Measurements from ENCODE around the gene NFKBIE.
"Not testable (repeated sequence)": the region's sequence is repeated elsewhere in the genome, so short reads cannot be mapped to it uniquely, and the experiment has no call there.

The NFKBIE gene

DNA sequence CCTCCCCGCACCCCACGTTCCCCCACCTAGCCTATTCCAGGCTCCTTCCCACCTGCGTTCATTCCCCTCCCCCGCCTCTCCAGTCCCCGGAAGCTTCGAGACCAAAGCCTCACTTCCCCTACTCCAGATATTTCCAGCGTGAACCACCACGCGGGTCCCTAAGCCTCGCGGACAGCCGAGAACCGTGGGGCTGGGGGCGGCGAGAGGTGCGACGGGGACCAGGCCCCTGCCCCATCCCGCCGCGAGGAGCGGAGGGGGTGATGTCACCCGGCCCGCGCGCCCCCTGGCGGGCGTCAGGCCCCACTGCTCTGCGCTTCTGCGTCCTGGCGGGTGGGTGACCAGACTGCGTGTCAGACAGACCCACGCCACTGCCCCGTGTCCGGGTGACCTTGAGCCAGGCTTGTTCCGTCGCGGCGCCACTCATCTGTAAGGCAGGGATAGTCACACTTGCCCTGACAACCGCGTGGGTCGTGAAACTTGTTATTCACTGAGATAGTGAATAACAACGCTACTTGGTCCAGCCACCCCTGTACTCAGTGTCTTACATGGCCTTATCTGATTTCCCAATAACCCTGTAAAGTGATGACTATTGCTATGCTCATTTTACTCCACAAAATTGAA is 27.4 kb downstream of the NFKBIE start:
- H3K27ac ChIP-seq (ENCODE audit: low read depth, low read length) = peak overlapping the region; percentile 75
- no peaks in the 10 kb centered on the region for H3K79me2 ChIP-seq (ENCODE audit: control insufficient read depth, insufficient read depth, low read length, unreplicated experiment)
- no peaks in the 10 kb centered on the region for H3K36me3 ChIP-seq (ENCODE audit: insufficient read depth, low read length)
- no peaks in the 10 kb centered on the region for H3K27me3 ChIP-seq (ENCODE audit: insufficient read depth, low read length)
- H2AFZ ChIP-seq (ENCODE audit: low read length, unreplicated experiment) = peak overlapping the region; percentile 73
- H3K4me1 ChIP-seq (ENCODE audit: control insufficient read depth, insufficient read depth, low read length, unreplicated experiment) = peaks cover 38% of the 10 kb centered on the region
- H3K4me3 ChIP-seq (ENCODE audit: low read depth, low read length) = peak overlapping the region; percentile 73

GRCh38 chr6:44237021-44237812 is 28.1 kb downstream of the NFKBIE start:
- Histone ChIP-seq H3K27me3 (ENCODE audit: insufficient read depth, low read length) (no peaks in the 10 kb centered on the region), H2AFZ (ENCODE audit: low read length, unreplicated experiment) (peak overlapping the region; percentile 73), H3K36me3 (ENCODE audit: insufficient read depth, low read length) (no peaks in the 10 kb centered on the region), H3K27ac (ENCODE audit: low read depth, low read length) (peak overlapping the region; percentile 75), H3K4me1 (ENCODE audit: control insufficient read depth, insufficient read depth, low read length, unreplicated experiment) (peaks cover 40% of the 10 kb centered on the region), H3K79me2 (ENCODE audit: control insufficient read depth, insufficient read depth, low read length, unreplicated experiment) (no peaks in the 10 kb centered on the region), H3K4me3 (ENCODE audit: low read depth, low read length) (peak overlapping the region; percentile 73)

DNA sequence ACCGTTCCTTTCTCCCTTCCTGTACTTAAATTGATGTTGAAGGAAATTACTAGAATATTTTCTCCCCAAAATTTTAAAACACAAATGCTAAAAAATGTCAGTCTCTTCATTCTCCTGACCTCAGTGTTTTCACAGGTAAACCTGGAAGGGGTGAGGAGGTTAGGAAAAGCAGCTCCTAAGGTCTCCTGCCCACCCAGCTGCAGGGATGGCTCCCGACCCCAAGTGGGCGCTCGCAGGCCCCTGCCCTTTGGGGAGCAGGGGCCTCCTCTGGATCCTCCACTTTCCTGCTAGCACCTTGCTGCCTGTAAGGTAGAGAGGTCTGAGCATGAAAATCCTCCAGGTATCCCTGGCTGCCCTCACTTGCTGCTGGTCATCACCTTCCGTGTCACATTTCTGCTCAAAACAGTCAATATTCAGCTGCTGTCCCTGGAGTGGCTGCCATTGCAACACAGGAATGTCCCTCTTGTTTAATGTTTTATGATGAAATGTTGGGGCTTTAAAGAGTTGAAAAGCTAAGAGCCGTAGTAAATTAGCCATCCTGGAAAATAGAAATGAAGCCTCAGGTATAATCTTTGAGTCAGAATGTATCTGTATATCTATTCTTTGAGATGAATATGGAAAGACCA is 29.3 kb downstream of the NFKBIE start:
- Histone ChIP-seq H3K27me3 (ENCODE audit: insufficient read depth, low read length) (no peaks in the 10 kb centered on the region), H3K79me2 (ENCODE audit: control insufficient read depth, insufficient read depth, low read length, unreplicated experiment) (no peaks in the 10 kb centered on the region), H3K4me1 (ENCODE audit: control insufficient read depth, insufficient read depth, low read length, unreplicated experiment) (peaks cover 40% of the 10 kb centered on the region), H2AFZ (ENCODE audit: low read length, unreplicated experiment) (no peak overlapping the region), H3K4me3 (ENCODE audit: low read depth, low read length) (no peak overlapping the region), H3K36me3 (ENCODE audit: insufficient read depth, low read length) (no peaks in the 10 kb centered on the region), H3K27ac (ENCODE audit: low read depth, low read length) (no peak overlapping the region)

DNA sequence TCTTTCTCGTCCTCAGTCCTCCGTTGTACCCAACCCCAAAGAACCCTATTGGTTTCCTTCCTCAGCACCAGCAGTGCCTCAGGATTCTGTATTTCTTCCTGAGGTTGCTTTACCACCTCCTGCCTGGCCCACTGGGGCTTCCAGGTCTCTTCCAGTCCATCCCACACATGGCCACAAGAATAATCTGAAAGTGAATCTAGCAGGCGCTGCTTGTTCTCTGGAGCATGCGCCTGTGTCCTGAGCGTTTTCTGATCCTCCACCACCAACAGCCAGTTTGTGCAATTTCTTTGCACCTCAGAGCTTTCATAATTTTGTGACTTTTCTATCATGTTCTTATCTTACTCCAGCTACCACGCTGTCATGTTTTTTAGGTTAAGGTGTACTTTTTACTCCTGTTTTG is 30.1 kb downstream of the NFKBIE start:
- H3K27me3 ChIP-seq (ENCODE audit: insufficient read depth, low read length) = no peaks in the 10 kb centered on the region
- H3K79me2 ChIP-seq (ENCODE audit: control insufficient read depth, insufficient read depth, low read length, unreplicated experiment) = no peaks in the 10 kb centered on the region
- H2AFZ ChIP-seq (ENCODE audit: low read length, unreplicated experiment) = peak overlapping the region; percentile 18
- no peak overlapping the region for H3K4me3 ChIP-seq (ENCODE audit: low read depth, low read length)
- H3K27ac ChIP-seq (ENCODE audit: low read depth, low read length) = peak overlapping the region; percentile 41; the same call in 1 of the 2 replicates
- no peaks in the 10 kb centered on the region for H3K36me3 ChIP-seq (ENCODE audit: insufficient read depth, low read length)
- H3K4me1 ChIP-seq (ENCODE audit: control insufficient read depth, insufficient read depth, low read length, unreplicated experiment) = peaks cover 40% of the 10 kb centered on the region

GRCh38 chr6:44234101-44235025 is 31.0 kb downstream of the NFKBIE start:
- Histone ChIP-seq H3K36me3 (ENCODE audit: insufficient read depth, low read length) (no peaks in the 10 kb centered on the region), H3K27ac (ENCODE audit: low read depth, low read length) (peak overlapping the region; percentile 41), H3K79me2 (ENCODE audit: control insufficient read depth, insufficient read depth, low read length, unreplicated experiment) (no peaks in the 10 kb centered on the region), H3K4me1 (ENCODE audit: control insufficient read depth, insufficient read depth, low read length, unreplicated experiment) (peaks cover 40% of the 10 kb centered on the region), H3K4me3 (ENCODE audit: low read depth, low read length) (peak overlapping the region; percentile 4; the same call in 1 of the 2 replicates), H2AFZ (ENCODE audit: low read length, unreplicated experiment) (peak overlapping the region; percentile 18), H3K27me3 (ENCODE audit: insufficient read depth, low read length) (no peaks in the 10 kb centered on the region)

DNA sequence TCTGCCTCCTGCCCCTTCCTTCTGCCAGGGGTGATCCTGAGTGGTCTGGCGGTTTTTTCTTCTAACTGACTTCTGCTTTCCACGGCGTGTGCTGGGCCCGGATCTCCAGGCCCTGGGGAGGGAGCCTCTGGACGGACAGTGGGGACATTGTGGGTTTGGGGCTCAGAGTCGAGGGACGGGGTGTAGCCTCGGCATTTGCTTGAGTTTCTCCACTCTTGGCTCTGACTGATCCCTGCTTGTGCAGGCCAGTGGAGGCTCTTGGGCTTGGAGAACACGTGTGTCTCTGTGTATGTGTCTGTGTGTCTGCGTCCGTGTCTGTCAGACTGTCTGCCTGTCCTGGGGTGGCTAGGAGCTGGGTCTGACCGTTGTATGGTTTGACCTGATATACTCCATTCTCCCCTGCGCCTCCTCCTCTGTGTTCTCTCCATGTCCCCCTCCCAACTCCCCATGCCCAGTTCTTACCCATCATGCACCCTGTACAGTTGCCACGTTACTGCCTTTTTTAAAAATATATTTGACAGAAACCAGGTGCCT is 31.7 kb downstream of the NFKBIE start:
- Histone ChIP-seq H3K4me3 (ENCODE audit: low read depth, low read length) (no peak overlapping the region), H3K27ac (ENCODE audit: low read depth, low read length) (peak overlapping the region; percentile 40), H3K27me3 (ENCODE audit: insufficient read depth, low read length) (no peaks in the 10 kb centered on the region), H3K79me2 (ENCODE audit: control insufficient read depth, insufficient read depth, low read length, unreplicated experiment) (no peaks in the 10 kb centered on the region), H3K36me3 (ENCODE audit: insufficient read depth, low read length) (no peaks in the 10 kb centered on the region), H2AFZ (ENCODE audit: low read length, unreplicated experiment) (no peak overlapping the region), H3K4me1 (ENCODE audit: control insufficient read depth, insufficient read depth, low read length, unreplicated experiment) (peaks cover 39% of the 10 kb centered on the region)

GRCh38 chr6:44232676-44233566 is 32.4 kb downstream of the NFKBIE start:
- Histone ChIP-seq H3K4me3 (ENCODE audit: low read depth, low read length) (no peak overlapping the region), H2AFZ (ENCODE audit: low read length, unreplicated experiment) (no peak overlapping the region), H3K27ac (ENCODE audit: low read depth, low read length) (no peak overlapping the region), H3K4me1 (ENCODE audit: control insufficient read depth, insufficient read depth, low read length, unreplicated experiment) (peaks cover 35% of the 10 kb centered on the region), H3K27me3 (ENCODE audit: insufficient read depth, low read length) (no peaks in the 10 kb centered on the region), H3K79me2 (ENCODE audit: control insufficient read depth, insufficient read depth, low read length, unreplicated experiment) (no peaks in the 10 kb centered on the region), H3K36me3 (ENCODE audit: insufficient read depth, low read length) (no peaks in the 10 kb centered on the region)

DNA sequence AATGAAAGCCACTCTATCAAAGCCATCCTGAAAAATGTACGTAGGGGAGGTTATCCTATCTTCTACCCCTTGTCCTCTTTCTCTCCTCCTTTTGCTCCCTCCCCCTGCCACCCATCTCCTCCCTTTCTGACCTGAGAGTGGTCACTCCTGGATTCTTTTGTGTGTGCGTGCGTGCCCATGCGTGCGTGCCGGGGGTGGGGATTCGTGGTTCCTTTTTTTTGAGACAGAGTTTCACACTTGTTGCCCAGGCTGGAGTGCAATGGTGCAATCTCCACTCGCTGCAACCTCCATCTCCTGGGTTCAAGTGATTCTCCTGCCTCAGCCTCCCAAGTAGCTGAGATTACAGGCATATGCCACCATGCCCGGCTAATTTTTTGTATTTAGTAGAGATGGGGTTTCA is 33.9 kb downstream of the NFKBIE start:
- not testable (repeated sequence) for H2AFZ ChIP-seq (ENCODE audit: low read length, unreplicated experiment); H3K27me3 ChIP-seq (ENCODE audit: insufficient read depth, low read length); H3K79me2 ChIP-seq (ENCODE audit: control insufficient read depth, insufficient read depth, low read length, unreplicated experiment); H3K36me3 ChIP-seq (ENCODE audit: insufficient read depth, low read length); H3K27ac ChIP-seq (ENCODE audit: low read depth, low read length); H3K4me3 ChIP-seq (ENCODE audit: low read depth, low read length)
- H3K4me1 ChIP-seq (ENCODE audit: control insufficient read depth, insufficient read depth, low read length, unreplicated experiment) = peaks cover 28% of the 10 kb centered on the region

DNA sequence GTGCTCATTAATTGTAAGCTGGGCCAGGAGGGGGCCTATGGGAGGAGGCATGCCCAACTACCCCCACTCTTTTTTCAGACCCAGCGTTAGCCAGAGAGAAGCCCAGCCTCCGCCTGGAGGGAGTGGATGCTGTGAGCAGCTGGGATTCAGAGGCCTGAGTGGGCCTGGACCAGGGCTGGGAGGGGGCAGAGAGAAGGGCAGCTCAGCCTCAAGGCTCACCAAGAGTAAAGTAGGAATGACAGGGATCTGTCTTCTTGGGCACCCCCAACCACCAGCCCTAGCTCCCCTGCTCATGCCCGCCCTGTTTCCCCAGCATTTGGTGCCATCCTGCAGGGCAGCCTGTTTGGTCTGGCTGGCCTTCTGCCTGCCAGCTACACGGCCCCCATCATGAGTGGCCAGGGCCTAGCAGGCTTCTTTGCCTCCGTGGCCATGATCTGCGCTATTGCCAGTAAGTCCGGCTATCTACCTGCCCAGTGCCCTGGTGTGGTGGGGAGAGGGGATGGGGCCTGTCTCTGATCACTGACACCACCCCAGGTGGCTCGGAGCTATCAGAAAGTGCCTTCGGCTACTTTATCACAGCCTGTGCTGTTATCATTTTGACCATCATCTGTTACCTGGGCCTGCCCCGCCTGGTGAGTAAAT is 35.2 kb downstream of the NFKBIE start:
- H3K79me2 ChIP-seq (ENCODE audit: control insufficient read depth, insufficient read depth, low read length, unreplicated experiment) = peaks cover 13% of the 10 kb centered on the region
- H3K4me1 ChIP-seq (ENCODE audit: control insufficient read depth, insufficient read depth, low read length, unreplicated experiment) = peaks cover 23% of the 10 kb centered on the region
- H3K27ac ChIP-seq (ENCODE audit: low read depth, low read length) = no peak overlapping the region
- no peak overlapping the region for H2AFZ ChIP-seq (ENCODE audit: low read length, unreplicated experiment)
- no peaks in the 10 kb centered on the region for H3K27me3 ChIP-seq (ENCODE audit: insufficient read depth, low read length)
- H3K4me3 ChIP-seq (ENCODE audit: low read depth, low read length) = no peak overlapping the region
- H3K36me3 ChIP-seq (ENCODE audit: insufficient read depth, low read length) = no peaks in the 10 kb centered on the region

Measured in ACC112 (cell line).